GM18511 (cell line): Measurements from ENCODE around the gene ZNF19.
A peak's percentile ranks its signal among the peaks of the same experiment; 100 is the strongest.

Source experiments
- ATAC-seq: cut with Tn5 transposase; IDR thresholded peaks from one replicate; pipeline ENCODE4 v1.9.1; 2021; ENCODE audit warnings: mild to moderate bottlenecking, moderate library complexity; ENCODE audit not compliant: unreplicated experiment

ZNF19 gene

DNA sequence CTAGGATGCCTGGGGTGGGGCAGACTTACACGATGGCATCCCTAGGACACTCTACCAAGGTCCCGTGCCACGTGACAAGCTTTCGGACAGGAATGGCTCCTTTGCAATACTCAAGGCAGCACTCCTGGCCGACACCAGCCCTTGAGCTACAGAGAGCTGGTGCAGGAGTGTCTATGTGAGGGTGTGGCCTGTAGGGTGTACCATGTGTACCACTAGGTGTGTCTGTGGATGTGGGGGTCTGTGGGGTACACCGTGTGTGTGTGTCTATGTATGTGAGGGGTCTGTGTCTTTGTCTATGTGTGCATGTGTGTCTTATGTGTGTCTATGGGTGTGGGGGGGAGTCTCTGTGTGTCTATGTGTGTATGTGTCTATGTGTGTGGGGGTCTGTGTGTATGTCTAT is 45.4 kb downstream of the ZNF19 start:
- ATAC-seq = no peak

DNA sequence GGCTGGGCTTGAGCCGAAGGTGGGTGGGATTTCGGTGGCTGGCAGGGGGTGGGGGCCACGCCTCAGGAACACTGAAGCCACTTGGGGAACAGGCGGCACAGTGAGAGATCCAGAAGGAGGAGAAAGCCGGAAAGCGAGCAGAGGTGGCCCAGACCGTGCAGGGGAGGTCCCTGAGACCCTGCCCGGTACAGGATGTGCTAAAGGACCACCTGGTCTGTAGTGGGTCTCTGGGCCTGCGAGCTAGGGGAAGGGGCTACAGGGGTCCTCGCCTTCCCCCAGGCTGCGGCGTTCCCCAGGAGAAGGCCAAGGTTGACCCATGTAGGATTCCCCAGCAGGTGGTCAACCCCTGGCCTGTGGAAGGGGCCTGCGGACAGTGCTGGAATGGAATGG is 47.1 kb downstream of the ZNF19 start, which contains the start of gene TLE7:
Gene TLE7, minus strand, starts transcription at position 4 of the 390 bp plus-strand sequence. CDS start 8,730 bp downstream, outside the sequence.
- no peak for ATAC-seq

DNA sequence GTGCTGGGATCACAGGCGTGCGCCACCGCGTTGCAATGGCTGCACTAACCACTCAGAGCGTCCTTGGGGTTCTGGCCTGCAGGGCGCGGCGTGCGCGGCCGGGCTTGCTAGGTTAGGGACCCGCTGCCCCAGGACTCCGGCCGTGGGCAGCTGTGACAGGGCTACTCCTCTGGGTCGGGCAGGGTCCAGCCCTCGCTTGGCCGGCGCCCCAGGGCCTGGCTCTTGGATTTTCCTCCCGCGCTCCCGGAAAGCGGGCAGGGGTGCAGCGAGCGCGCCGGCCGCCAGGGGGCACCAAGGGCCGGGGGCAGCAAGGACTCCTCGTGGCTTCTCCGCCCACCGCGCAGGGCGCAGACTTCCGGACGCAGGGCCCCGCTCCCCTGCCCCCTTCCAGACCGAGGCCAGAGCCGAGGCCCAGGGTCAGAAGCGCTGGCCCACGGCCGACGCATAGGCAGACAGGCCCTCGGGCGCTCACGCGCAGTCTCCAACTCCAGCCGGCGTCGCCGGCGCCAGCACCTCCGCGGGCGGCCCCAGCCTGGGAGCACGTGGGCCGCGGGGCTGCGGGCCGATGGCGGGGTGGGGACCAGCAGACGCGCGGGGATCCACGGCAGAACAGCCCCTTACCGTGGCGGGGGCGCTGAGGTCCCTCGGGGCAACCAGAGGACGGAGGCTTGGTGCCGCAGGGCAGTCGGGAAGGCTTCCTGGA is 47.6 kb downstream of the ZNF19 start:
- ATAC-seq = no peak

DNA sequence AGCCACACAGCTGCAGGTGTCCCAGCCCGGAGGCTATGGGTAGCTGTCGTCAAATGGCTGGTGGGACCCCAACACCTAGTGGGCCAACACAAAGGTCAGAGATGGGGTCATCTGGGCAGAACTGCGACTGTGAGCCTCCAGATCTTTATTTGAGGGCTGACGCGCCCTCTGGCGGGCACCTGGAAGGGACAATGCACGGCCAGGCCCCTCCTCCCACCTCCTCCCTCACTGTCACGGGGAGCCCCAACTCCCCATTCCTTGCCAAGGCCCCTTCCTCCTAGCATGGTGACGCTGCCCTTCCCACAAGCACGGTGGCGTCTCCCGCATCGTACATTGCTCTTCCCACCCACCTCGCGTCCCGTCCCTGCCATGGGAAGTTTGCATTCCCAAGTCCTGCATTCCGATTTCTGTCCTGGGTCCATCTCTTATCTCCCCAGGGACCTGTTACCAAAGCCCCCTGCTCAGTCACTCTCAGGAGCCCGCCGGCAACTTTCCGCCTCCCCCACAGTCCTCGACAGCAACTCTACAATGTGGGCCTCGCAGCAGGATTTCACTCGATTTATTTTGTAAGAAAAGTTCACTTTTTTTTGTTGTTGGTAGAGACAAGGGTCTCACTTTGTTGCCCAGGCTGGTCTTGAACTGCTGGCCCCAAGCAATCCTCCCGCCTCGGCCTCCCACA is 48.3 kb downstream of the ZNF19 start:
- no peak for ATAC-seq

DNA sequence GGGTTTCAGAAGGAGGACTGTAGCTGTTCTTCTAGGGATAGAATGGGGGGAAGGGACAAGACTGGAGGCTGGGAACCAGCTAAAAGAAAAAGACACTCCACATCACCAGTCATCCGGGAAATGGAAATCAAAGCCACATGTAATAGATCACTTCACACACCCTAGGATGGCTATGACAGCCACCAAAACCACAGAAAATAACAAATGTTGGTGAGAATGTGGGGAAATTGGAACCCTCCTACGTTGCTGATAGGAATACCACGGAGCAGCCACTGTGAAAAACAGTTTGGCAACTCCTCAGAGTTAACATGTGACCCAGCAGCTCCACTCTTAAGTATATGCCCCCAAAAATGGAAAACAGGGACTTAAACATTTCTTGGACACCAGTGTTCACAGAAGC is 49.6 kb downstream of the ZNF19 start:
- no peak for ATAC-seq

DNA sequence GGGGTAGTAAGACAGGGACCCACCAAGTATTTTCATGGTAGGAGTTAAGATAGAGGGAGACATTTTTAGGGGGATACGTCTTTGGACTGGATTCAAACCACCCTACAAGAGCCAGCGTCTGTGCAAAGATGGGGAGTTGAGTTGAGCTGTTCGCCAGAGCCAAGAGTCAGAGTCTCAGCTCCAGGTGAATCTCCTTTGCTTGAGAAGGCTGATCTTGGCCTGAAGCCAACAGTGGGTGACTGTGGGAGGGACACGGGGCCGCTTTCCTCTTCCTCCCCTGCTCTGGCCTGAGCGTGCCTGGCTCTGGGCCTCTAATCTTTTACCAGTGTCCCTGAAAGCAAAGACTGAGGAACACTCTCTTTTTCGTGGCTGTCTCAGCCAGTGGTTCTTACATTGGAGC is 52.7 kb downstream of the ZNF19 start:
- ATAC-seq = no peak

DNA sequence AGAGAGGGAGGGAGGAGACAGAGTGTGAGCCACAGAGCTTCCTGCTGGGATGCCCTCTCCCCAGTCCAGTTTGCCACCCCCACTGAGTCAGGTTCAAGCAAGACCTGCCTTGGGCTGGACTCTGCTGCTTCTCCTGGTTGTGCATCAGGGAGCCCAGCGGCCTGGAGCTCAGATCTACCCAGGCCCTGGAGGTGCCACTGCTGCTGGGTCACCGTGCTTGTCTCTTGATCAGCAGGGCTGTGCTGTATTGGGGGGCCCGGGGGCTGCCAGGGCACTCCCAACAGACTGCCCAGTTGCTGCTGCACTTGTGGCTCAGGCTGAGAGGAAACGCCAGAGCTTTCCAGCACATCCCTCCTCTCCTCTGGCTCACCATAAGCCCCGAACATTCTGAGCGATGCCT is 56.2 kb downstream of the ZNF19 start:
- no peak for ATAC-seq

DNA sequence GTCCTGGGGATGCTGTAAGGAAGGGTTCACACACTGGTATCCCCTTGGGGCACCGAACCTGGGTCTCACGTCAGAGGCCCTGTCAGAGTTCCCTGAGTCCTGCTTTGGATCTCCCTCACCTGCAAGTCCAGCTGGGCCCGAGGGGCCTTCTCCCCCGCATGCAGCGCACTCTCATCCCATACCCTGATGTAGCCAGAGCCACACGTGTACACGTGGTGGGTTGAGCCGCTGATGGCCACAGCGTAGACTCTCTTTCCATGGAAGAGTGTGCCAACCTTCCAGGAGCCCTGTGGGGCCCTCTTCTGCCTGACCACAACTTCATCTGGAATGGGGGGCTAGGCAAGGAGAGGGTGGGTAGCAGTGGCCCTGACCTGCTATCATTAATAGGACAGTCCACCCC is 57.1 kb downstream of the ZNF19 start:
- no peak for ATAC-seq

DNA sequence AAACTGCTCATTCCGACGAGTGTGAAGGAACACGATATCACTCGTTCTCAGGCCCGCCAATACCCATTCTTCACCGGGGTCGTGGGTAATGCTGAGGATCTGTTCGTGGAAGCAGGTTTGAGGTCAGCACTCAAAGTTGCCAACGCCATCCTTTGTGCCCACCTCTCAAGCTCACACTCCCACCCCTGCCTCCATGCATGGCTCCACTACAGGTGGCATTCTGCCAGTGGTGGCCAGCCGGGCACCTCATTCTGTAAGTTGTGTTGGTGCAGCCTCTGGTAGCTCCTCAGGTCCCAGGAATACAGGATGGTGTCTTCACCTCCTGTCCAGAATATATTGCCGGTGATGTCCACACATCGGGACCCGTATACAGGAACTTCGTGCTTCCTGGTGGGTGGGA is 57.9 kb downstream of the ZNF19 start:
- no peak for ATAC-seq

DNA sequence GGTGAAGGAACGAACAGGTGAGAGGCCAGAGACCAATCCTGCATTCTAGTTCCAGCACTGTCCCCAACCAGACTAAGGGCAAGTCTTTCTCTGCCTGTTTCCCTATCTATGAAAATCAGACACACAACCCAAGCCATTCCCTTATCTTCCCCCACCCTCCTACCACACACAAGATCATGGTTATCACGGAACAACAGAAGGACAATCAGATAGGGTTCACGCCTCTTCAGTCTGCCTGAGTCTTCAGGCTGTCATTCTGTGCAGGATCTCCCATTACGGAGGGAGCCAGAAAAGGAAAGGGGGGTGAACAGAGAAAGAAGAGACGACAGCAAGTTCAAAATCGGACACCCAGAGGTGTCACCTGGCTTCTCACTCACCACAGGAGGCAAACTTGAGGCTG is 58.4 kb downstream of the ZNF19 start:
- no peak for ATAC-seq

DNA sequence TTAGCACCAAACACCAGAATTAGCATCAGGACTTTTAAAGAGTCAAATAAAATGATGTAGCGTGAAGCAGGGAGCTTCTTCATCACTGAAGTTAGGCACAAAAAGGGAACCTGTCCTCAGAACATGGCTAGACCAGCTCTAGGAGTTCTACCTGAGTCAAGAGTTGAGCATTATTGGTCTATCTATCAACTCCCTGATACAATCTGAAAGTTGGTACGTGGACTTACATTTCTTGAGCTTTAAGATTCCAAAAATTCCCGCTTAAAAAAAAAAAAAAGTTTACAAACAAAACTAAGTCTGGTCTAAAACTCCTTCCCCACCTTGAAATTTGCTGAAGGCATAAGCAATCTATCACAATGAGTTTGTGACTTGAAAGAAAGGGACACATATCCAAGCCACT is 59.5 kb downstream of the ZNF19 start:
- no peak for ATAC-seq

DNA sequence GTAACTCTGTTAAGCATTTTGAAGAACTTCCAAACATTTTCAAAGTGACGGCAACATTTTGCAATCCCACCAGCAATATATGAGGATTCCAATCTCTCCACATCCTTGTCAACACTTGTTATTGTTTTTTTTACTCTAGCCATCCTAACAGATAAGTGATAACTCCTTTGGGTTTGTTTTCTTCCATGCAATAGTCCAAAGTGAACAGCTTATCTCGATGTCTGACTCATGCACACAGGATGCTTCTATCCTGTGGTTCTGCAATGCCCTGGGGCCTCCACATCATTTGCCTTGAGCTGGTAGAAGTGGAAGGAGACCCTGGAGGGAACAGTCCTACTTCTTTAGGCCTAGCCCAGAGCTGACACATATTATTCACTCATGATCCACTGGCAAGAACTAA is 60.2 kb downstream of the ZNF19 start:
- ATAC-seq = no peak

DNA sequence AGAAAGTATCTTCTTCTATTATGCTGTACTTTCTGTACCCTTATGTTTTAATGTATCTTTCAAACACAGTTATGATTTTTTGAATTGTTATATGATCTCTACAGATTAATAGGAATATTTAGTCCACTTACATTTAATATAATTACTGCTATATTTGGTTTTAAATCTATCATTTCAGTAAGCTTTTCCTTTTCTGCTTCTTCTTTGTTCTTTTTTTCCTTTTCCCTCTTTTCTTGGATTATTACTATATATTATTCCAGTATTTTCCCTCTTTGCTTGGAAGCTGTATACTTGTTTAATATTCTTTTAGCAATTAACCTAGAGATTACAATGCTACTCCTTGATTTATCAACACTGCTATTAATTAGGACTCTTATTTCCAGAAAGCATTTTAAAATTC is 60.7 kb downstream of the ZNF19 start:
- no peak for ATAC-seq

DNA sequence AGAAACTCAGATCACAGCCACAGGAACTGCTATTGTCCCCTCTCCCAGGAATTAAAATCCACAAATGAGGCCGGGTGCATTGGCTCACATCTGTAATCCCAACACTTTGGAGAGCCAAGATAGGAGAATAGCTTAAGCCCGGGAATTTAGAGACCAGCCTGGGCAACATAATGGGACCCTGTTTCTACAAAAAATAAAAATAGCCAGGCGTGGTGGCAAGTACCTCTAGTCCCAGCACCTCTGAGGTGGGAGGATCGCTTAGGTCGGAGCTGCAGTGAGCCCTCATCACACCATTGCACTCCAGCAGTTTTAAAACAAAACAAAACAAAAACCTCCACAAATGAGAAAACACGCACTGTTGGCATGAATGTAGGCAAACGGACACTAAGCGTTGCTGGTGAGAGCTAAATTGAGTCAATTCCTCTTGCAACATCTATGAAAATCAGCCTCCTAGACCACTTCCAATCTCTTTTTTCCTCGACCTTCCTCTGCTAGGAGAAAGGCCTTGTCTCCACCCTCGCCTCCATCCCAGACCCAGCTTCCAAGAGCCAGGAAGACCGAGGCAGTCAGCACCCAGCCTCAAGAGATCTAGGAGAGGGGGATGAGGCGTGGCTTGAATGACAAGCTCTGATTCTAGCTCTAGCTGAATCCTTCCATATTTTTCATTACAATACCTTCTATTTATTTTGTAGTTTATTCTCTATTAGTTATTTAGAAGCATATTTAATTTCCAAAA is 62.1 kb downstream of the ZNF19 start:
- ATAC-seq = peak; percentile 24

DNA sequence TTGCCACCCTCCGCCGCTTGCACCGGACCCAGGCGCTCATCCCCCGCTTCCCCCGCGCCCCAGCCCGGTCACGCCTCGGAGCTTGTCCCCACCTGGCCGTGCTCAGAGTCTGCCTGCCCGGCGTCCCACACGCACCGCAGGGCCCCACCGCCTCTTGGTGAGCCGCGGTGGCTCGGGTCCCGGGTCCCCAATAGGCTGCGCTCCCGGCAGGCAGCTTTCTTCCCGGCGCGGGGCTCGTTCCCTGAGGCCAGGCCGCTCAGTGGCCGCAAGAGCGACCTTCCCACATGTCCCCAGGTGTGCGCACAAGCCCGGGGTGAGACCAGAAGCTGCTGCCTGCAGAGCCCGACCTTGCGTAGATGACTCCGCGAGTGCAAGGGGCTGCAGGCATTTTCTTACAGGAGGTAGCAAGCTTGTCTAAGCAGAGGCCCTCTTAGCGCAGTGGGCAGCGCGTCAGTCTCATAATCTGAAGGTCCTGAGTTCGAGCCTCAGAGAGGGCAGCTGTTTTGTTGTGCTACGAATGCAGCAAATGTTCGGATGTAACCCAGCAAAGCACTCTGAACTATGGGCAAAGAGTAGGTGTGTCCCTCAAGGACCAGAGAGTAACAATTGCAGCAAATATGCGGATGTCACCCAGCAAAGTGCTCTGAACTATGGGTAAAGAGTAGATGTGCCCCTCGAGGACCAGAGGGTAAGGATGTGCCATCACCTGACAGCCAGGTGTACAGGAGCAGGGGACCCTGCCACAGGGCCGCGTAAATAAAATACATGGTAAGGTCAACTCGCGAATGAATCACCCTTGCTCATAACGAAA is 62.9 kb downstream of the ZNF19 start:
- peak; percentile 70 for ATAC-seq

DNA sequence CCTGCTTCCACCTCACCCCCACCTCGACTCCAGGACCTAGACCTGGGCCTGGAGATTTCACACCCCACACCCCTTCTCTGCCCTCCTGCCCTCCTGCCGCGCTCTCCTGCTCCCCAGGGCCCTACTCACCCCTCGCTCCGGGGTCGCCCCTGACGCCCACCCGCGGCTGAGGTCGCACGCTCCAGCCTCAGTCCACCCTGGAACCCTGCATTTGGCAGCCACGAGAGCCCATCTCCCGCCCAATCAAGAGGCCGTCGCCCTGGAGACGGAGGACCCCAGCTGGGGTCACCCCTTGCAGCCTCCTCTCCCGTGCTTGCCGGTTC is 63.4 kb downstream of the ZNF19 start:
- no peak for ATAC-seq

DNA sequence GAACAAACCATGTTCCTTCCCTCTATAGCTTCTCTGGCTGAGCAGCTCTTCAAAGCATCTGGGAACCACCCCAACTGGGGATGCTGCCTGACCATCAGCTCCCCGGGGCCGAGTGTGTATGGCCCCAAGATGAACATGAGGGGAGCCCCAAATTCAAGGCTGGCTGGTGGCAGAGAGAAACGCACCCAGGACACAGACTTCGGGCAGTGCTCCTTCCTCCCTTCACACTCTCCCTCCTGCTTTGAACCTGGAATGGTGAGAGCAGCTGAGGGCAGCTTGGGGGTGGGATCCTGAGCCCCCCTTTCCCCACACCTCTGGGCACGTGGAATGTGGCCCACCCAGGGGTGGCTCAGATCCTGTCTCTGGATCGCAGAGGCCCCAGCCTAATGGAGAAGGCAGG is 64.5 kb downstream of the ZNF19 start:
- no peak for ATAC-seq

DNA sequence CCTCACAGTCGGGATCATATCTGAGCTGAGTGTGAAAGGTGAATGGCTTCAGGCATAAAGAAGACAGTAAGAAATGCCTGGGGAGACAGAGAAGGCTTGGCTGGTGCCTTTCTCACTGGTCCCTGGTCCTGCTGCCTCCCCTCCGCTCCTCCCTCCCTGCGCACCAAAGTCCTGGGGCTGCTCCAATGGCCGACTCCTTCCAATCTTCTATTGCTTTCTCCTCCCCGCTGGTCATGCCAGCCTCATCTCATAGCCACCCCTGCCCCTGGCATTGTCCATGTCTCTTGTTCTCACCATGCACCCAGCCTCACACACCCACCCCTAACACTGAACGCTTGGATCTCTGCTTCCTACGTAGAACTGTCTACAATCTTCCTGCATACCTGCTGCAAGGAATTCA is 65.3 kb downstream of the ZNF19 start:
- no peak for ATAC-seq
